Mucosa of descending colon (tissue), 3 donors: ENCODE results near the gene HIVEP2. TPM values are rescaled to one million over a fixed set of nuclear protein-coding genes. Genes with fewer than 3 reads are reported as not detected.

Experiments used
- ATAC-seq: fragments of 200-7000 bp; cut with Tn5 transposase; one replicate; pipeline ENCODE4 v1.9.1; 2020; ENCODE audit warnings: mild to moderate bottlenecking, moderate library complexity
- DNase-seq, 3 donors: peaks; one replicate each; pipeline ENCODE4 v3.0.0-alpha.2; 2020
- H3K36me3 ChIP-seq: fragments of 200-600 bp; one replicate; pipeline ENCODE4 v1.8.0; 2021; ENCODE audit warnings: low read depth, mild to moderate bottlenecking
- H3K4me1 ChIP-seq: fragments of 200-600 bp; one replicate; pipeline ENCODE4 v1.8.0; 2021; ENCODE audit warnings: low read depth, mild to moderate bottlenecking
- H3K4me3 ChIP-seq: fragments of 200-600 bp; one replicate; pipeline ENCODE4 v1.8.0; 2021; ENCODE audit warnings: mild to moderate bottlenecking
- H3K9me3 ChIP-seq: fragments of 200-600 bp; one replicate; pipeline ENCODE4 v1.8.0; 2021; ENCODE audit warnings: mild to moderate bottlenecking
- CTCF ChIP-seq: fragments of 200-600 bp; IDR thresholded peaks from one replicate; pipeline ENCODE4 v1.8.0; 2022; ENCODE audit warnings: antibody characterized with exemption, mild to moderate bottlenecking
- intact Hi-C, 2 donors: fragments of 100-400 bp; cut with DNase I in 1 of 2; cut with micrococcal nuclease in 1 of 2; formaldehyde crosslinking; loops; one replicate each; pipeline versions ENCODE4 v1.11.0 to v1.11.1; 2022; cut with DNase I, micrococcal nuclease
- total RNA-seq, 3 donors: library from RNA; stranded (reverse); fragmentation: NEBNext Ultra II Directional in 2 of 3; extraction: Animal tissue kit (Norgen Biotek cat#: 25700) in 2 of 3; gene quantifications; one replicate each; pipeline versions ENCODE4 v1.2.1 to v1.2.4, GENCODE V29; 2021 to 2023
- donor health status: DM: no; HTN: no; CAD: no; lungs with moderate emphysema.
- donor health status: DM: no; HTN: no; CAD: no.
- donor health status: DM: no; HTN: yes; CAD: no.

Gene HIVEP2
- total RNA-seq, 3 donors from 2014 or later: 7.8 to 17.7 (median 11.3) TPM

DNA sequence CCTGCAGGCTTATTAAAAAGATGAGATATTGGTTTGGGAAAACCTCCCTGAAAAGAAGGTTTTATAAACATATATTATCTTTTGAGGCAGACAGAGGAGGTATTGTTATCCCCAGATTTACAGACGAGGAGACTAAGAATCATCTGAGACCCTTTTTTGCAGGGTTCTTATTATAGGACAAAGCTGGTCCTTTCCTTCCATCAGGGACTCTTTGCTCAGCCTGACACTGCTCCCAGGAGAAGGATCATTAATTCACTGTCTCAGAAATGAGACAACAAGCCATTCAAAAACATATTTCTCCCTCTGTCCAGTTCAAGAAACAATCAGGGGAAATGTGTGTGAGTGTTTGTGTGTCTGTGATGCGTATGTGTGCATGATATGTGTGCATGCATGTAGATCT lies 33.5 kb downstream of the HIVEP2 start:
- TF ChIP-seq CTCF: no peak
- Histone ChIP-seq H3K4me1 (no peaks in the 10 kb centered on the region), H3K9me3 (no peaks in the 10 kb centered on the region), H3K4me3 (no peak overlapping the region), H3K36me3 (no peaks in the 10 kb centered on the region)
- ATAC-seq (no peak), DNase-seq (no peak)
- intact Hi-C loops: no loop called here

- H3K4me1 ChIP-seq: no peaks in the 10 kb centered on the region
- H3K4me3 ChIP-seq: no peak overlapping the region
- no peak for TF ChIP-seq CTCF
- DNase-seq (no peak), ATAC-seq (no peak)
- no peaks in the 10 kb centered on the region for H3K36me3 ChIP-seq
- no peaks in the 10 kb centered on the region for H3K9me3 ChIP-seq
- intact Hi-C loops: no loop called here
Observed at GRCh38 chr6:142909686-142910085, 35.3 kb downstream of the HIVEP2 start.

GRCh38 chr6:142908235-142908634 lies 36.7 kb downstream of the HIVEP2 start:
- no peak for DNase-seq
- intact Hi-C loops: no loop called here
- TF ChIP-seq CTCF: no peak
- no peak for ATAC-seq
- Histone ChIP-seq H3K9me3 (no peaks in the 10 kb centered on the region), H3K4me1 (no peaks in the 10 kb centered on the region), H3K4me3 (no peak overlapping the region), H3K36me3 (no peaks in the 10 kb centered on the region)

- Histone ChIP-seq H3K9me3 (no peaks in the 10 kb centered on the region), H3K4me3 (no peak overlapping the region), H3K36me3 (no peaks in the 10 kb centered on the region), H3K4me1 (no peaks in the 10 kb centered on the region)
- no peak for TF ChIP-seq CTCF
- DNase-seq (no peak), ATAC-seq (peak; percentile 8)
- intact Hi-C loops: no loop called here
Observed at GRCh38 chr6:142907544-142907943, 37.4 kb downstream of the HIVEP2 start.

- Histone ChIP-seq H3K4me3 (no peak overlapping the region), H3K9me3 (no peaks in the 10 kb centered on the region), H3K36me3 (no peaks in the 10 kb centered on the region), H3K4me1 (no peaks in the 10 kb centered on the region)
- TF ChIP-seq CTCF: no peak
- peak; percentile 33 for ATAC-seq
- intact Hi-C loops: no loop called here
- no peak for DNase-seq
Observed at GRCh38 chr6:142906945-142907470, 38.0 kb downstream of the HIVEP2 start.

GRCh38 chr6:142903812-142904211 lies 41.2 kb downstream of the HIVEP2 start:
- no peak overlapping the region for H3K4me3 ChIP-seq
- DNase-seq: no peak
- no peaks in the 10 kb centered on the region for H3K4me1 ChIP-seq
- H3K36me3 ChIP-seq: no peaks in the 10 kb centered on the region
- no peaks in the 10 kb centered on the region for H3K9me3 ChIP-seq
- intact Hi-C loops: no loop called here
- TF ChIP-seq CTCF: no peak
- ATAC-seq: peak; percentile 50
